ENCODE data around the gene INS.
"Not testable (repeated sequence)": the region's sequence is repeated elsewhere in the genome, so short reads cannot be mapped to it uniquely, and the experiment has no call there.

Gene INS

GRCh38 chr11:2131371-2132236, 29.4 kb downstream of the INS start:
- no peak for DNase-seq (ENCODE audit: low spot score)

- no peak for DNase-seq (ENCODE audit: low spot score)
These were observed 30.1 kb downstream of the INS start for GRCh38 chr11:2130881-2131352.

- DNase-seq (ENCODE audit: low spot score), result no peak
These were observed 31.2 kb downstream of the INS start for GRCh38 chr11:2129699-2130366.

GRCh38 chr11:2129308-2129698, 31.7 kb downstream of the INS start:
- no peak for DNase-seq (ENCODE audit: low spot score)

- no peak for DNase-seq (ENCODE audit: low spot score)
These were observed 32.3 kb downstream of the INS start for GRCh38 chr11:2128511-2129307.

GRCh38 chr11:2128130-2128510, 32.9 kb downstream of the INS start:
- no peak for DNase-seq (ENCODE audit: low spot score)

- no peak for DNase-seq (ENCODE audit: low spot score)
These were observed 33.4 kb downstream of the INS start for GRCh38 chr11:2127482-2128129.

- no peak for DNase-seq (ENCODE audit: low spot score)
These were observed 34.4 kb downstream of the INS start for GRCh38 chr11:2126520-2127085.

GRCh38 chr11:2124736-2125484, 36.1 kb downstream of the INS start:
- not testable (repeated sequence) for DNase-seq (ENCODE audit: low spot score)

GRCh38 chr11:2123628-2123960, 37.4 kb downstream of the INS start:
- no peak for DNase-seq (ENCODE audit: low spot score)

GRCh38 chr11:2122907-2123627, 37.9 kb downstream of the INS start:
- DNase-seq (ENCODE audit: low spot score), result no peak

- no peak for DNase-seq (ENCODE audit: low spot score)
These were observed 38.6 kb downstream of the INS start for GRCh38 chr11:2122222-2122906.

- no peak for DNase-seq (ENCODE audit: low spot score)
These were observed 39.5 kb downstream of the INS start for GRCh38 chr11:2121227-2122130.

- no peak for DNase-seq (ENCODE audit: low spot score)
These were observed 40.5 kb downstream of the INS start for GRCh38 chr11:2120359-2121100.

- DNase-seq (ENCODE audit: low spot score), result no peak
These were observed 42.3 kb downstream of the INS start for GRCh38 chr11:2118677-2119076.

GRCh38 chr11:2116680-2117079, 44.3 kb downstream of the INS start:
- DNase-seq (ENCODE audit: low spot score), result no peak

- DNase-seq (ENCODE audit: low spot score), result no peak
These were observed 45.7 kb downstream of the INS start for GRCh38 chr11:2115308-2115707.
